ENCODE data around the gene PCDH1.

The PCDH1 gene

DNA sequence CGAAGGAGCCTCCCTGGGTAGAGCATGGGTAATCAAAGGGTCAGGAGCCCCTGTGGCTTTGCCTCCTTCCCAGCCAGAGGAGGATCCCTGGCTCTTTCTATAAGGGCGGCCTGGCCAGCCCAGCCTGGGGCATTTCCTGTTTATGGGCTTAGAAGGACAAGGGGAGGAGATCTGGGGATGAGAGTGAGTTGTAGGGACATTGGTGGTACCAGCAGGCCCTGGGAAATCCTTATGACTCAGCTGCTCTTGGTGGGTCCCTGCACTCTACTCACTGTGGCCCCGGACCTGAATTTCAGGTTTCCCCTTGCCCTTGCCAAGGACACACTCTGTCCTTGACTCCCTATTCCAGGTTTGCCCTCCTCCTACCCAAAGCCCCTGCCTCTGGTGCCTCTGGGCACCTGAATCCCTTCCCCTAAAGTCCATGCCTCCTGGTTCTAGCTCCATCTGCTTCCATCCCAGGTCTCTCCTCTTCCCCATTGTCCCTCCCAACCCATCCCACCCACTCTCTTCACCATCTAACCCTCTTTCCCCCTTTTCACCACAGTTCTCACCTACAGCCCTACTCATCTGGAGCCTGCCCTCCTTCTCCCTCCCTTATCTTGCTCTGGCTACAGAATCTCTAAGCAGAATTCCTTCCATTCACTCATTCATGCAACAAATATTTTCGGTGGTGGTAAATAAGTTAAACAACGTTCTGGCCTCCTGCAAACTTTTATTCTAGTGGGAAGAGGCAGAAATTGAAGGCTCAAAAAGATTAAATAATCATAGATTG is 34.9 kb downstream of the PCDH1 start:
- TF ChIP-seq CTCF (conservative IDR thresholded peaks at IDR 0.05; ENCODE audit: control insufficient read depth, insufficient read depth, low read depth, low read length), result no peak
- no peak overlapping the region for H3K4me3 ChIP-seq (ENCODE audit: control insufficient read depth, low read depth, low read length)
- no peak for DNase-seq (ENCODE audit: low read depth)

- no peak for DNase-seq (ENCODE audit: low read depth)
- no peak for TF ChIP-seq CTCF (conservative IDR thresholded peaks at IDR 0.05; ENCODE audit: control insufficient read depth, insufficient read depth, low read depth, low read length)
- no peak overlapping the region for H3K4me3 ChIP-seq (ENCODE audit: control insufficient read depth, low read depth, low read length)
Observed at GRCh38 chr5:141841378-141842180, 36.6 kb downstream of the PCDH1 start.

GRCh38 chr5:141840826-141841360 is 37.3 kb downstream of the PCDH1 start:
- no peak for DNase-seq (ENCODE audit: low read depth)
- no peak for TF ChIP-seq CTCF (conservative IDR thresholded peaks at IDR 0.05; ENCODE audit: control insufficient read depth, insufficient read depth, low read depth, low read length)
- H3K4me3 ChIP-seq (ENCODE audit: control insufficient read depth, low read depth, low read length), result no peak overlapping the region

- DNase-seq (ENCODE audit: low read depth), result no peak
- no peak for TF ChIP-seq CTCF (conservative IDR thresholded peaks at IDR 0.05; ENCODE audit: control insufficient read depth, insufficient read depth, low read depth, low read length)
- H3K4me3 ChIP-seq (ENCODE audit: control insufficient read depth, low read depth, low read length), result no peak overlapping the region
Observed at GRCh38 chr5:141840280-141840812, 37.9 kb downstream of the PCDH1 start.

DNA sequence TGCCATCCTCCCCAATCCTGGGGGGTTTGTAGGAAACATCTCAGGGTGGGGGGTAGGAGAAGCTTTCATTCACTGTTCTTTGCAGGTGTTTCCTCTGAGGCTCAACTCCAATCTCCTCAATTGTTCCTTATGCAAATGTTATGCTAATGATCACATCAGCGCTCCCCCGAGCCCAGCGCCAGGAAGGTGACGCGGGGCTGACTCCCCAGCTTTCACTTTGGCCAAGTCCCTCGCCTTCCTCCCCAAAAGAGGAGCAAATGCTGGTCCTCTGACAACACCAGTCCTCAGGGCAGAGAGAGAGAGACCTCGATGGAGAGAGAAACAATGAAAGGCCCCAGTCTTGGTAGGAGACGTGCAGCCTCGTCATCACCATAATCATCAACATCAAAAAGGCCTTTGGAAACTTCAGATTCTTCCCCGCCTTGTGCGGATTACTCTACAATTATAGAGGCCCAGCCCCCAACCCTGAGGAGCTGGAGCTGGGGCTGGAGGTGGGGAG is 39.1 kb downstream of the PCDH1 start:
- no peak for DNase-seq (ENCODE audit: low read depth)
- TF ChIP-seq CTCF (conservative IDR thresholded peaks at IDR 0.05; ENCODE audit: control insufficient read depth, insufficient read depth, low read depth, low read length), result no peak
- no peak overlapping the region for H3K4me3 ChIP-seq (ENCODE audit: control insufficient read depth, low read depth, low read length)

- TF ChIP-seq CTCF (conservative IDR thresholded peaks at IDR 0.05; ENCODE audit: control insufficient read depth, insufficient read depth, low read depth, low read length), result no peak
- H3K4me3 ChIP-seq (ENCODE audit: control insufficient read depth, low read depth, low read length), result no peak overlapping the region
- DNase-seq (ENCODE audit: low read depth), result no peak
Observed at GRCh38 chr5:141838326-141839014, 39.7 kb downstream of the PCDH1 start.

All from fibroblast of mammary gland (primary cell).